HG03442 (cell line): ENCODE results near the gene CFAP61.
"Not testable (repeated sequence)": the region's sequence is repeated elsewhere in the genome, so short reads cannot be mapped to it uniquely, and the experiment has no call there.

ENCODE experiments used
- ATAC-seq: cut with Tn5 transposase; IDR thresholded peaks from one replicate; pipeline ENCODE4 v1.9.1; 2021; ENCODE audit warnings: mild to moderate bottlenecking, moderate library complexity; ENCODE audit not compliant: unreplicated experiment

The CFAP61 gene

GRCh38 chr20:20052074-20052970 lies at the start of gene CFAP61, which contains the start of gene CRNKL1:
TSS of gene CFAP61 (plus strand) at chr20:20052532. CDS start at chr20:20056654, 4,122 bp downstream.
TSS of gene CRNKL1 (minus strand) at chr20:20052466. CDS start at chr20:20052342, 124 bp downstream.
- peak; percentile 88 for ATAC-seq

GRCh38 chr20:20003031-20003954 lies 49.0 kb upstream of the CFAP61 start:
- no peak for ATAC-seq

- ATAC-seq = not testable (repeated sequence)
Measured at GRCh38 chr20:20003955-20004322, 48.4 kb upstream of the CFAP61 start.

GRCh38 chr20:20005342-20005741 lies 47.0 kb upstream of the CFAP61 start:
- ATAC-seq = no peak

GRCh38 chr20:20009784-20010253 lies 42.5 kb upstream of the CFAP61 start:
- ATAC-seq = no peak

GRCh38 chr20:20010639-20011500 lies 41.5 kb upstream of the CFAP61 start:
- no peak for ATAC-seq

- ATAC-seq = no peak
Measured at GRCh38 chr20:20012541-20012940, 39.8 kb upstream of the CFAP61 start.

- no peak for ATAC-seq
Measured at GRCh38 chr20:20014659-20015058, 37.7 kb upstream of the CFAP61 start.

- peak; percentile 96 for ATAC-seq
Measured at GRCh38 chr20:20017001-20017843, 35.1 kb upstream of the CFAP61 start, which contains the start of gene NAA20. TSS of gene NAA20 (plus strand) at chr20:20017362. CDS start at chr20:20017397, 35 bp downstream.

- ATAC-seq = peak; percentile 8
Measured at GRCh38 chr20:20017844-20018185, 34.5 kb upstream of the CFAP61 start.

GRCh38 chr20:20018366-20018765 lies 34.0 kb upstream of the CFAP61 start:
- no peak for ATAC-seq

- ATAC-seq = no peak
Measured at GRCh38 chr20:20019123-20019522, 33.2 kb upstream of the CFAP61 start.

GRCh38 chr20:20020908-20021307 lies 31.4 kb upstream of the CFAP61 start:
- ATAC-seq = no peak

GRCh38 chr20:20021835-20022234 lies 30.5 kb upstream of the CFAP61 start:
- ATAC-seq = no peak

- peak; percentile 55 for ATAC-seq
Measured at GRCh38 chr20:20022498-20022897, 29.8 kb upstream of the CFAP61 start.

GRCh38 chr20:20023395-20023794 lies 28.9 kb upstream of the CFAP61 start:
- ATAC-seq = no peak

- ATAC-seq = no peak
Measured at GRCh38 chr20:20024942-20025341, 27.4 kb upstream of the CFAP61 start.

GRCh38 chr20:20027284-20027683 lies 25.0 kb upstream of the CFAP61 start:
- no peak for ATAC-seq

GRCh38 chr20:20031790-20032189 lies 20.5 kb upstream of the CFAP61 start:
- ATAC-seq = no peak
